Measurements from ENCODE around the gene ZNF385C.
"Not testable (repeated sequence)": the region's sequence is repeated elsewhere in the genome, so short reads cannot be mapped to it uniquely, and the experiment has no call there.

- not testable (repeated sequence) for TF ChIP-seq EZH2 (IDR thresholded peaks at IDR 0.05); POLR2AphosphoS5 (IDR thresholded peaks at IDR 0.05; ENCODE audit: borderline replicate concordance, low read depth, low read length); FOXP2 (optimal IDR thresholded peaks at IDR 0.05; ENCODE audit: control extremely low read depth, extremely low read length, insufficient read depth)
Observed at GRCh38 chr17:42013740-42014139, 84.5 kb downstream of the ZNF385C start.
